Activated CD4-positive, CD25-positive, alpha-beta regulatory T cell (primary cell): ENCODE data around the gene ANKS6.

Source experiments
- DNase-seq, 4 experiments: peaks; one replicate each; lab custom pipeline; 2025; lab: John Stamatoyannopoulos, UW

Gene ANKS6

DNA sequence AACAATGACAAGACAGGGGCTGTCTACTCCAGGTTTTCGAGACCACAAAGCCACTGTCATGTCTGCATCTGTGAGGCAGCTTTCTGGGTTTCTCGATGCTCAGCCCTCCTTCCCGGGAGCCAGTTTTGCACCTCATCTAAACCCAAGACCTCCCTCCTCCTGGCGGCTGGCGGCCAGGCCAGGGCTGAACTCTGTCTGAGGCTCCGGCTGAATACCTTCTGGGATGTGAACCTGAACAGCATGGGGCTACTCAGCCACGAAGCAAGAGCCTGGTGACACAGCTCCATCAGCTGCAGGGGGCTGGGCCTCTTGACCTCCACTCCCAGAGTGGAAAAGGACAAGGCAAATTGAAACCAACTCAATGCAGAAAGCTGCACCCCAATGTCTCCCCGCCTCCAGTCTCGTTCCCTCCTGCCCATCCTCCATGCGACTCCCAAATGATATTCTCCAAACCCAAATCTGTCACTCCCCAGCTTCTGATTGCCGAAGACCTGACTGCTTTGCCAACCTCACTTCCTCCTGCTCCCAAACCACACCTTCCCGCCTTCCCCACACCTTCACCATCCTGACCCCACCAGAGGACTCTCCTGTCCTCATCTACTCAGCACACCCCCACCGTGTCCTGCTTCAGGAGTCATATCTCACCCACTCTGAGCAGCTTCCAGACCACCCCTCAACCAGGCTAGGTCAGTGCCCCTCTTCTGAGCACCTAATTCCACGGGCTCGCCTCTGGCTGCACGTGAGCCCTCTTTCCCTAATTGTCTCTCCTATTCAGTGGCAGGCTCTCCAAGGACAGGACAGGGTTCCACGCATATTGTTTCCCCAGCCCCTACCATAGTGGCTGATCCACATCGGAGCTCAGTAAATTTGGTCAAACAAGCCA is 4.5 kb downstream of the ANKS6 start:
- no peak for DNase-seq

DNA sequence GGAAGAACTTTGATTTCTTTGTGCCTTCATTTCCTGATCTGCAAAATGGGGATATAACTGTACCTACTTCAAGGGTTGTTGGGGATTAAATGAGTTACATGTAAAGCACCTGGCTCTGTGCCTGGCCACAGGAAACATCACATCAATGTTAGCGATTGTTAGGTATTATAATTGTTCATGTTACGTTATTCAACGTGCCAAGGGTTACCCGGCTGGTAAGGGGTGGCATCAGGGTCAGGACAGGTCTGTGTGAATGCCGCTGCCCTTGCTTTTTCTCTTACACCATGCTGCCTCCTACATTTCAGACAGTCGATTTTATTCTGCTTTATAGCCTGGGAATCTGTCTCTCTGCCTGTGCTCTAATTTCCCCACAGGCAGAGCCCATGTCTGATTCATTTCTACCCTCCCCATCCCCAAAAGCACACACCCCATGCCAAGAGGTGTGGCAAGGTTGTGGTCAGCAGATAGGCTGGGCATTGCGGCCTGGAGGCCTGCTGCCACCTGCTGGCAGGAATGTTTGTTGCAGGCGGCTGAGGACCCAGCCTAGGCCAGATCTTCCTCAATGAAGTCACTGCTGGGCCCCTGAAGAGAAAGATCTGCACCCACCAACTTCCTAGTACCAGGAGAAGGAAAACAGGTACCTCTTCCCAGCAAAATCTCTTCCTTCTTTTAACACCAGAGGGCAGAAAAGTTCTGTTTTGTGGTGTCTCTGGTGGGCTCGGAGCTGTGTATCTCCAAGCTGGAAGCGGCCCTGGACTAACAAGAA is 5.3 kb downstream of the ANKS6 start:
- peak in 3 of 4 experiments; percentile 21 to 41 (median 26) for DNase-seq

DNA sequence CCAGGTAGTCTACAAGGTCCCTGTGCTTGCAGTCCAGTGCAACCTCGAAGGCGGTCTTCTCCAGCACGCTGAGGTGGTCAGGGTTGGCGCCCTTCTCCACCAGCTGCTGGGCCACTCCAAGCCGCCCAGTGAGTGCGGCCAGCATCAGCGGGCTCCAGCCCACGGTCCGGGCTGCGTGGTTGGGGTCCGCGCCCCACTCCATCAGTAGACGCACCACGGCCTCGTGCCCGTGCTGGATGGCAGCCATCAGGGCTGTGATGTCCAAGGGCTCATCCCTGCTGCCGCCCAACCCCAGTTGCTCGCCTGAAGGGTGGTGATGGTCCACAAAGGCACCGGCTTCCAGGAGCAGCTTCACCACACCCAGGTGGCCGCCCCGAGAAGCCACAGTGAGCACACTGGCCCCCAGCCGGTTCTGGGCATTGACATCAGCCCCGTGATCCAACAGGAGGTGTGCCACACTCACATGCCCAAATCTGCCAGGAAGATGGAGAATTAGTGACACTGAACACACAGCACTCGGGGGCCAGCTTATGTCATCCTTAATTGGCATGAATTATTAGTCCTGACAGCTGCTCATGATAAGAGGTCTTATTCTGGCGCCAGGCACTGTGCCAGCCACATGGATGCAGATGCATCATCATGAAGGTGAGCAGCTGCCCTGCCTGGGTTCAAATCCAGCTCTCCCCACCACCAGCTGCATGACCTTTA is 6.1 kb downstream of the ANKS6 start:
- DNase-seq, result no peak

DNA sequence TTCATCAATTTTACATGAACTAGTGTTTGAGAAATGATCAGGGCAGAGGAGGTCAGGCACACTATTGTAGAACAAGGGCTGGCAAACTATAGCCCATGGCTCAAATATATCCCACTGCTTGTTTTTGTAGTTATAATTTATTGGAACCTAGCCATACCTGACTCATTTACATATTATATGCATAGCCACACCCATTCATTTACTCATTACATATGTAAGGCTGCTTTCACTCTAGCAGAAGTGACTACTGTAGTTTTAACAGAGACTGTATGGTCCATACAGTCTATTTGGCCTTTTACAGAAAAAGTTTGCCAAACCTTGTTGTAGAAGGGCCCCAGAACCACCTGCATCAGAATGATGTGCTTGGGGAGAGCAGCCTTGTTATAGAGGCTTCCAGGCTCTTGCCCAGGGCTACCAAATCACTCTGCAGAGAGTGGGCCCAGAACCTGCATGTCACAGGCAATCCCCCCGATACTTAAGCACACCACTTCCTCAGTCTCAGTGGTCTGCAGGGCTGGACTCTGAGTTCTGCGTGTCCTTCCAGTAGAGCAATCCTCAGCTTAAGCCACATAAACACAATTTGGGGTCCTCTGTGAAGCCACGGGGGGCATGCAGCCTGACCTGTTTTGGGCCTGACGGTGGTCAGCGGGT is 6.7 kb downstream of the ANKS6 start:
- DNase-seq, result no peak

DNA sequence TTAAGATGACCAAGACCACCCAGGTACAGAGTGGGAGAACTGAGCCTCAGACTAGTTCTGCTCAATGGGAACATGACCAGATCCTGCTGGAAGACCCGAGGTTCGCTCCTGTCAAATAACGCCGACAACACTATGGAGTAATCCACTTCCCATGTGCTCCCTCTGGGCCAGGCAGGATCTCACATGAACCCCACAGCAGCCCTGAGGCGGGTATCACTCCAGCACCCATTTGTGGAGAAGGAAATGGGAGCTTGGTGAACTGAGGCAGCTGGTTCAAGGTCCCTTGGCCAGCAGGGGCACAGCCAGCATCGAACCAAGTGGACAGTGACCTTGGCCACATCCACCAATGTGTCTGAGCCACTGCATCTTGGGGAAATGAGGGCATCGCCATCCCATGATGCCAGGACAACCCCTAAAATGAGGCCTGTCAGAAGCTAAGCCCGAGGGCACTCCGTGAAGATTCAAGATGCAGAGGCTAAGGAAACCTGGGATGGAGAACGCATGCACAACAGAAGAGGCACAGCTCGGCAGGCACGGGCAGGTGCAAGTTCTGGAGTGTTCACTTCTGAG is 8.5 kb downstream of the ANKS6 start:
- no peak for DNase-seq

DNA sequence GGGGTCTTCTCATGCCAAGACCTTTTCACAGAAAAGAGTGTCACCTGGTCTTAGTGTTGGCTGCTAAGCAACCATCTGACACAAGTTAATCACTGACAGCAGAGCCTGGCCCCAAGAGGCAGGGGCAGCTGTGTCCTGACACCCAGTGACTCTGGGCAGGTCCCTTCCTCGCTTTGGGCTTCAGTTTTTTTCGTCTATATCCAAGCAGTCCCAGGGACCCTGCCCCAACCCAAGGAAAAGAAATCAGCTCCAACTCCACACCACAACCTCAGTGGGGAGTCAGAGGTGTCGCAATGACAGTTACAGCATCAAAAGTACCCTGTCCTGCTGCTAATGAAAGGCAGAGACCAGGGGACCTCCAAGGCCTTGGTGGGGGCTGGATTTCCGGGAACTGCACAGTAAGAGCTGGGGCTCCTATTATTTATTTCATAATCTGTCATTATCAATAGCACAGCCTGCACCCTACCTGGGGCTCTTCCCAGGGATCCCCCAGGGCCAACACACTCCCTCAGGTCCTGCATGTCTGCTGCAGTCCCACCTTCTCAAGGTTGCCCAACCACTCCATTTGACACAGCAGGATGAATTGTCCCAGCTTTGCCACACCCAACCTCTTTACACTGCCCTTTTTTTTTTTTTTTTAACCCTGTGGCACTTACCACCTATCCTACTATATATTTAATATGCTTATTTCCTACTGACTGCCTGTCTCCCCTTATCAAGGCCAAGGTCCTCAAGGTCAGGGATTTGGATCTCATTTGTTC is 9.4 kb downstream of the ANKS6 start:
- DNase-seq, result no peak

DNA sequence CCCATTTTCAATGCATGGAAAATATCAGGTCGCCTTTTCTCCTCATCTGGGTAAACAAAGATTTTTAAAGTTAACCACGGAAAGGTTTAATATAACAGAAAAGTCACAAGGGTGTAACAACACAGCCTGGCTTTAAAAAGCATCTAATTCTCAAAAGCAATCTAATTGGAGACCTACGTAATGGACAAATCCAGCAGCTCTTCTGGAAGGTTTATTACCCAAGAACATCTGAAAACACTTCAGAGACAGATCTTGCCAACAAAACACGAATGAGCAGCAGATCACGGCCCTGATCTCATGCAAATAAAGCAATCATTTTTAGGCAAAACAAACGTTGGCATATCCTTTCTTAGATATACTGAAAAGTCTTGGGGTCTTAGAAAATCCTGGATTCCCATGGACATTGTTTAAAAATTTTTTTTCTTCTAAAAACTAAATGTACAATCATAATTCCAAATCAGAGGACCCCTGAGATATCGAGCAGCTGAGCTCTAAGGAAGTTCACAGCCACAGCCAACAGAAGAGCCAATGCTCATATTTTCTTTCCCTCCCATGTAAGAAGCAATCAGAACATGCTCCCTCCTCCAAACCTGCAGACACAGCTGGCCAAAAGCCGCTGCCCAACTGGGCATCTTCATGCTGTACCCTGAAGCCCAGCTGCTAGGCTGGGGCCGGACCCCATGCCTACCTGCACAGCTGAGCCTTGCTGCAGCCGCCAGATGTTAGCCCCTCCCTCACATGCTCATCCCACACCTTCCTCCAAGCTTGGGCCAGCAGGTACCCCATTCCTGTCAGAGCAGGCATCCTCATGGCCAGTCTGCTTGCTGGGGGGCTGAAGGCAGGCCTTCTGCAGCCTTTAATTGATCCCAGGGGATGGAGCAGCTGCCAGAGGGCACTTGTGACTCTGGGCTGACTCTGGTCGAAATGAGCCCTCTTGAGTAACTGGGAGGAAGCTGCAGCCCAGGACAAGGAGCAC is 11.2 kb downstream of the ANKS6 start:
- DNase-seq, result no peak

DNA sequence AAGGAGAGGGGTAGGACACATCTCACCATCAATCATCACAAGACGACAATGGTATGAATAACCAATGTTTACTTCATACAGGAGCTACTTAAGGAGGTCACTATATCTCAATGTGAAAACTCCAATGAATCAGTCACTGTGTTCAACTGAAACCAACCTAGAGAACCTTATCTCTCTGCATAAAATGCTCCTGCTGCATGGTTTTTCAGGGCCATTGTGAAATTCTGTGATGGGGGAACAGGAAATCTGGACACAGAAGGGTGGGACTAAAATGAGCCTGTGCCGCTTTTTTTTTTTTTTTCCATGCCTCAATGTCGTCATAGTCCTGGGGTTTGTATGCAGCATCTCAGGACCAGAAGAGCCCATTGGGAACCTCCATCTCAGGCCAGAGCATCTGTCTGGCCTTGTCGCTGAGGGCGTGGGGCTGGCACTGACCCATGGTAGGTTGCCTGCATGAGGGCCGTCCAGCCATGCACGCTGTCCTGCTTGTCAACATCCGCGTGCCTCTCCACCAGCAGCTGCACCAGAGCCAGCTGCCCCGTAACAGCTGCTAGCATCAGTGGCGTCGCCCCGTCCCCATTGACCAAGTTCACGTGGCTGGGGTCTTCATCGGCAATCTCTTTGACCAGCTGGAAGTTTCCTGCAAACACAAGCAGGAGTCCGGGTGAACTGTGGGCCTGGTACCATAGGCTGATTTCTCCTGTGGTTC is 12.7 kb downstream of the ANKS6 start:
- DNase-seq, result no peak

DNA sequence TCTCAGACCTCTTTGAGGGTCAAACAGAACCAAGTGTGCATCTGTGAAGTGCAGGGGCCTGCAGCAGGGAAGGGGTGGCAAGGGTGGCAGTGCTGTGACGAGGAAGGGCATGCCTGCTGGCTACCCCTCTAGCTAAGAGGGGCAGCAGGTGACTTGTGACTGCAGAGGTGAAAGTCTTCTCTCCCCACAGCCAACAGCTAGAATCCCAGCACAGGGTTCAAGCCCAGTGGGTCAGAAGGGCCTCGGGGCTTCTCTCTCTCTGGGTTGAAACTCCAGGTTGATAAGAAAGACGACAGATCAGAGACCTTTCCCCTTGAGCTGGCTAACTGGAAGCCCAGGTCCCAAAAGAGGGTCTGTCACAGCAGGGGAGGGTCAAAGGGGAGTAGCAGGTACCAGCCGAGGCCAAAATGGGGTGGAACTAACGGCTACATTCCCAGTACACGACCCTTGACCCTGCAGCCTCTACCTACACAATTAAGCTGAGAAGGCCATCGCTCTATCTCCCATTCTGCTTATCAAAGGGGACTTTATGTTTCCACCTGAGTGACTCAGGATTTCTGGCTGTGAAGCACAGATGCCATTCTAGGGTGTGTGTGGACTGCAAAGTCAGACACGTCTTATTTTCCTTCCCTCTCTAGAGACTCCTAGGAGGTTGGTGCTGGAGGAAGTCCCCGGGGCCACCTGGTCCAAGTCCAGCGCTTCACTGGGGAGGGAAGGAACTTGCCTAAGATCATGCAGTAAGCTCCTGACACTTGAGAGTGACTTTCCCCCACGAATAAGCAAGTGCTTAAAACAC is 14.6 kb downstream of the ANKS6 start:
- DNase-seq, result no peak

DNA sequence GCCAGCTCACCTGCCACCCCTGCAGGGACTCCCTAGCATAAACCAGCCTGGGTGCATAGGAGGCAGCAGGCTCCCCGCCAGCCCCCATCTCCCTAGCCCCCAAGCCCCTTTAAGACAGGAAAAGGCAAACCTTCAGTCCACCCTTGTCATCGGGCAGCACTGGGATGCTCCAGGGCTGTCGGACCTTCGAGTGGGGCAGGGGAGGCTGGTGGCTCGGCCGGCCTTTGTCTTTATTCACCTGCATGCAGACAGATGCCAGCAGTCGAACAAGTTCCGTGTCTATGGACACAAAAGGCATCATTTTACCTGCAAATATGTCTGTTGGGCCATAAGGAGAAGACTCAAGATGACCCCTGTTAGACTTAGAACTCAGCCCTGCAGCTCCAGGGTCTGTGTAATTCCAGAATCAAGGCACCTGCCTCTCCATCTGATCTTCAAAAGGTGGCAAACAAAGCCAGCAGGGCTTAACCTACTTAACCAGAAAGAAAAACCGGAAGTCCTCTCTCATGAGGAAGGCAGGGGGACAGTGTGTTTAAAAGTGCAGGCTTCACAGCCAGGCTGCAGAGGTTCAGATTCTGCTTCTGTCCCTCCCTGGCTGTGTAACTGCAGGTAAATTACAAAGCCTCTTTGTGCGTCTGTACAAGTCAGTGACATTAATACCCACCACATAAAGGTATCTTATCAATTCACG is 16.2 kb downstream of the ANKS6 start:
- DNase-seq, result no peak

DNA sequence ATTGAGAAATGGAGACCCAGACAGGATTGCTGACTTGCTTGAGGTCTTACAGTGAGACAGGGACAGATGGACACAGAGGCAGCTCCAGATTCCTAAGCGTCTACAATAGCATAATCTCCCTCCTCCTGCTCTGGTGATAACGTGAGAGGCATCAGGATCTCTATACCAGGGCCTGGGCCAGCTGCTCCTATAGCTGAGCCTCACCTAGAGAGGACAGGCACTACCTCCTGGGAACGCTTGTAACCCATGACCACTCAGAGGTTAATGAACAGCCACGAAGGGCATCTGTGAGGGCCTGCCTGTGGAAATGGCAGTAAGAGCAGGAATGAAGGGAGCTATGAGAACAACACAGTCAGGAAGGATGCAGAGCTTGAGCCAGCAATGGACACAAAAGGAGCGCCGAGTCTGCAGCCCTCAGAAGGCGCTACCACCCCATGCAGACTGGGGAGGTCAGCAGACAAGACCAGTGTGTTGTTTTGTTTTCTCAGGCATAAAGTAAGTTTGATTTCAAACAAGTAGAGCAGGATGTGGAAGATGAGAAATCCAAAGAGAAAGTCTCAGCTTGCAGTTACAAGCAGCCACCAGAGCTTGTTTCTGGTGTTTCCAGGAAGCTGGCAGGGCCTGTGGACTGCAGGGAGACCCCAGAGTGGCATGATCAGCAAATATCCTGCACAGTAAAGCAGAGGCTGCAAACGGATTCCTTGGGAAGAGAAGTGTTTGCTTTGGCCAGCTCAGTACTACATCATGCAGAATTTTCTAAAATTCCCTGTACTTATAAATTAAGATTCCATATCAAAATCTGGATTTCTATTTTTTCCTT is 17.4 kb downstream of the ANKS6 start:
- no peak for DNase-seq

DNA sequence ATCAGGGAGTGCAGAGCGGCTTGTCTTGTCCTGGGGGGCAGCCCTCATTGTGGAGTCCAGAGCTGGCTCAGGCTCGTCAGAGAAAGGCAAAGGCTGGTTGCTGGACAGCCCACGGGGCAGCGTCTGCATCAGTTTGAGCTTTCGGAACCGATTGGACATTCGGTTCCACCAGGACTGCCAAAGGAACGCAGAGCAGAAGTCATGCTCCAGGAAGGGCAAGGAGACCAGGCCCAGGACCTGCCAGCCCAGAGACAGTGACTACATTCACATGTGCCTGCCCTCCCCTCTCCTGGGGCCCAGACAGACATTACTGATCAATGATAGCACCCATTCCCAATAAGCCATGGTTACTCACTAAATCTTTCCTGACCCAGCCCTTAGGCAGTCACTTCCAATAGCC is 18.1 kb downstream of the ANKS6 start:
- no peak for DNase-seq

DNA sequence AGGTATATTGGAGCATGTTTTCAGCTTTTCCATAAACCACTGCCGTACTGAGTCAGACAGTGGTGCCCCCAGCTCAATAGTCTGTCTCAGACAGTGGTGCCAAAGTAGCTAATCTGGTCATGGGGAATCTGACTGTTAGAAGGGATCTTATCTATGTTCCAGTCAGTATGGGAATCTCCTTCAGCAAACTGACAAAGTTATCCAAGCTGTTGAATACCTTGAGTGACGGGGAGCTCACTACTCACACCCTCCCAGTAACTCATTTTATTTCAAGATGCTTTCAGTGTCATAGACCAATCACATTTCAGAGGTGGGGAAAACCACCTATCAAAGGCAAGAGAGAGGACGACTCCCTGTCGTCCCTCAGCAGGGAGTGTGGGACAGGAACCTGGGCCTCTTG is 18.7 kb downstream of the ANKS6 start:
- no peak for DNase-seq

DNA sequence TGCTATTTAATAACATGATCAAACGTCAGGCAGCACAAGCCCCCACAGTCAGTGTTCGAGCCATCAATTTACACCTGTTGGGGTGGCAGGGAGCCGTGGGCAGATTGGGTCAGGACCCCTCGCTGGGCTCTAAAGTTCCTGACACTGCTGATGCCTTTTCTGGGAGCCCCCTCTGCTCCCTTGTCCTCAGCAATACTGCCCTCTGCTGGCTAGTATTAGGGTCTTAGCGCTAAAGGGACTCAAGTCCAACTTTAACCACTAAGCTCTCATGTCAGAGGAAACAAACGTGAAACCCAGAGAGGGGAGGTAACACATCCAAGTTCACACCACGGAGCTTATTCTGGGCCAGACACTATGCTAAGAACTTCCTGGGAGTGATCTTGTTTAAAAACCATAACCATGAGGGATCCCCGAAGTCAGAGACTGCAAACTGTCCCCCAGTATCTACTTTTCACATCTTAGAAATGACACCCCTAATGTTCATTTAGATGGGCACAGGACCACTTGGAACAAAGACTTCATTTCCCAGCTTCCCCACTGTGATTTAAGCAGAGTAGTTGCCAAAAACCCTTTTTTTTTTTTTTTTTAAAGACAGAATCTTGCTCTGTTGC is 20.4 kb downstream of the ANKS6 start:
- no peak for DNase-seq

DNA sequence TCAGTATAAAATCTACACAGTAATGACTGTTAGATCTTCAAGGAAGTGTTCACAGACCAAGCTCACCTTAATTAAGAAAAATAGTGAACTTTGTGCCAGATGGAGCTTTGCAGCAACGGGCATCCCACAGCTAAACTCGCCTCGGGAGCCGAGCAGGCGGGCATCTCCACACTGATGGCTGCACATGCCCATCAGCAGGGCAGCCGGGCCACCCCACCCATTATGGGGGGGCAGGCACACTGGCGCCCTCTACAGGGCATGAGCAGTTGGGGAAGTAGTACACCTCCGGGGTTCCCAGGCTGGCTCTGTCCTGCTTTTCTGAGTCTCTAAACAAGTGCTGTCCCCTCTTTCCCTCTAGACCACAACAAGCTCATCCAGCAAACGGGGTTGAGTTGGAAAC is 21.6 kb downstream of the ANKS6 start:
- peak in 1 of 4 experiments; percentile 6 for DNase-seq

DNA sequence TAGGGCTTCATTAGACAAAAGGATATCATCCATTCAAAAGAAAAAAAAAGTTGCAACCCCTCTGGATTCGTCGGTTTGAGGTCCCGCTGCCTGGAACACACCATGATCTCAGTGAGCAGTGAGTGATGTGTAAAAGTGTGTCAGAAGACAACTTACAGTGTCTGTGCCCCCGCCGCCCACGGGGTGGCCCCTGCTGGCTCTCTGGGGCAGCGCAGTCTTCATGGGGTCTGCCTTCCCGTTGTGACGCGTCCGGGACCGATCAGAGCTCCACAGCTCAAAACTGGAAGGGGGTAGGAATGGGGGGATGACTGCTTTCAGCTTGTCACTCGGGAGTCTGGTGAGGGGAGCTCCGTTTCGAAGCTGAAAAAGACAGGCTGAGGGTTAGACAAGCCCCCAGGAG is 22.6 kb downstream of the ANKS6 start:
- DNase-seq, result no peak
